Measurements from ENCODE around the gene LMF1. TPM values are rescaled to one million over a fixed set of nuclear protein-coding genes. Genes with fewer than 3 reads are reported as not detected.

Gene LMF1
- total and polyA plus RNA-seq, 3 donors from 2014 or later: 12.5 to 83.4 (median 66.6) TPM

DNA sequence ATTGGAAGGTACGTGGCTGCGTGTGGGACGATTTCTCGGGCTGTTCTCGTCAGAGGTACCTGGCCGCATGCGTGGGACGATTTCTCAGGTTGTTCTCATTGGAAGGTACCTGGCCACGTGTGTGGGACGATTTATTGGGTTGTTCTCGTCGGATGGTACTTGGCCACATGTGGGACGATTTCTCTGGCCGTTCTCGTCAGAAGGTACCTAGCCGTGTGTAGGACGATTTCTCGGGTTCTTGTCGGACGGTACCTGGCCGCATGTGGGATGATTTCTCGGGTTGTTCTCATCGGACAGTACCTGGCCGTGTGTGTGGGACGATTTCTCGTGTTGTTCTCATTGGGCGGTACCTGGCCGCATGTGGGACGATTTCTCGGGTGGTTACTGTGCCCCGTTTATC, 120.1 kb downstream of the LMF1 start:
- Histone ChIP-seq H3K36me3 (ENCODE audit: low read depth, missing control alignments) (no peaks in the 10 kb centered on the region), H3K4me1 (no peaks in the 10 kb centered on the region), H3K9me3 (no peaks in the 10 kb centered on the region), H3K27me3 (no peaks in the 10 kb centered on the region), H3K4me3 (no peak overlapping the region), H3K27ac (no peak overlapping the region)
- no peak for DNase-seq
- WGBS, 2 donors: 89 to 91% methylated on average over 31 of the region's 31 CpGs
- TF ChIP-seq, protein P1, sequence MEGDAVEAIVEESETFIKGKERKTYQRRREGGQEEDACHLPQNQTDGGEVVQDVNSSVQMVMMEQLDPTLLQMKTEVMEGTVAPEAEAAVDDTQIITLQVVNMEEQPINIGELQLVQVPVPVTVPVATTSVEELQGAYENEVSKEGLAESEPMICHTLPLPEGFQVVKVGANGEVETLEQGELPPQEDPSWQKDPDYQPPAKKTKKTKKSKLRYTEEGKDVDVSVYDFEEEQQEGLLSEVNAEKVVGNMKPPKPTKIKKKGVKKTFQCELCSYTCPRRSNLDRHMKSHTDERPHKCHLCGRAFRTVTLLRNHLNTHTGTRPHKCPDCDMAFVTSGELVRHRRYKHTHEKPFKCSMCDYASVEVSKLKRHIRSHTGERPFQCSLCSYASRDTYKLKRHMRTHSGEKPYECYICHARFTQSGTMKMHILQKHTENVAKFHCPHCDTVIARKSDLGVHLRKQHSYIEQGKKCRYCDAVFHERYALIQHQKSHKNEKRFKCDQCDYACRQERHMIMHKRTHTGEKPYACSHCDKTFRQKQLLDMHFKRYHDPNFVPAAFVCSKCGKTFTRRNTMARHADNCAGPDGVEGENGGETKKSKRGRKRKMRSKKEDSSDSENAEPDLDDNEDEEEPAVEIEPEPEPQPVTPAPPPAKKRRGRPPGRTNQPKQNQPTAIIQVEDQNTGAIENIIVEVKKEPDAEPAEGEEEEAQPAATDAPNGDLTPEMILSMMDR (IDR thresholded peaks at IDR 0.05): no peak
- TF ChIP-seq POLR2A (IDR thresholded peaks at IDR 0.05): no peak
- intact Hi-C loops (cut with DNase I; ENCODE audit: low total_unique reads): no loop called here

DNA sequence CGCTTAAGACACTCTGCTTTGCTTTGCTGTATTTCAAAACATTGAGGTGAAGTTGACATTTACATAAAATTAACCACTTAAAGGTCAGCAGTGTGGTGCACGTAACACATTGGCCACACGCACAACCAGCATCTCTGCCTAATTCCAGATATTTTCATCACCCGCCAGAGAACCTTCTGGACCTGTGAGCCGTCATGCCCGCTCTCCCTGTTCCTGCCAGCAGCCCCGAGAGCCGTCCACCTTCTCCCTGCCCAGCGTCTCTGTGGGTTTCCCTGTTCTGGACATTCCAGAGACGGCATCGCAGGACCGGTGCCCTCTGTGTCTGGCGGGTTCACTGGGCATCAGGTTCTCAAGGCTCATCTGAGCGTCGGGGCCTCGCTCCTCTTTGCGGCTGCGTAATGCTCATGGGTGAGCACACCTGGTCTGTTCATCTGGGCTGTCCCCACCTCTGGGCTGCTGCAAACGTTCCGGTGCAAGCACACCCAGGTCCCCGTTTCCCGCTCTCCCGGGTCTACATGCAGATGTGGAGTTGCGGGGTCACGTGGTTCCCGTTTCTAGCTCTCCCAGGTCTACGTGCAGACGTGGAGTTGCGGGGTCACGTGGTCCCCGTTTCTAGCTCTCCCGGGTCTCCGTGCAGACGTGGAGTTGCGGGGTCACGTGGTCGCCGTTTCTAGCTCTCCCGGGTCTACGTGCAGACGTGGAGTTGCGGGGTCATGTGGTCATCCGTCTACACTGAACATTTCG, 122.1 kb downstream of the LMF1 start:
- H3K36me3 ChIP-seq (ENCODE audit: low read depth, missing control alignments): no peaks in the 10 kb centered on the region
- intact Hi-C loops (cut with DNase I; ENCODE audit: low total_unique reads): no loop called here
- no peaks in the 10 kb centered on the region for H3K4me1 ChIP-seq
- 93 to 94% methylated on average over 41 to 44 of the region's 44 CpGs for WGBS, 2 donors
- no peak overlapping the region for H3K27ac ChIP-seq
- no peaks in the 10 kb centered on the region for H3K27me3 ChIP-seq
- DNase-seq: no peak
- TF ChIP-seq, protein P1 (IDR thresholded peaks at IDR 0.05): no peak
- TF ChIP-seq POLR2A (IDR thresholded peaks at IDR 0.05): no peak
- H3K4me3 ChIP-seq: no peak overlapping the region
- H3K9me3 ChIP-seq: no peaks in the 10 kb centered on the region

DNA sequence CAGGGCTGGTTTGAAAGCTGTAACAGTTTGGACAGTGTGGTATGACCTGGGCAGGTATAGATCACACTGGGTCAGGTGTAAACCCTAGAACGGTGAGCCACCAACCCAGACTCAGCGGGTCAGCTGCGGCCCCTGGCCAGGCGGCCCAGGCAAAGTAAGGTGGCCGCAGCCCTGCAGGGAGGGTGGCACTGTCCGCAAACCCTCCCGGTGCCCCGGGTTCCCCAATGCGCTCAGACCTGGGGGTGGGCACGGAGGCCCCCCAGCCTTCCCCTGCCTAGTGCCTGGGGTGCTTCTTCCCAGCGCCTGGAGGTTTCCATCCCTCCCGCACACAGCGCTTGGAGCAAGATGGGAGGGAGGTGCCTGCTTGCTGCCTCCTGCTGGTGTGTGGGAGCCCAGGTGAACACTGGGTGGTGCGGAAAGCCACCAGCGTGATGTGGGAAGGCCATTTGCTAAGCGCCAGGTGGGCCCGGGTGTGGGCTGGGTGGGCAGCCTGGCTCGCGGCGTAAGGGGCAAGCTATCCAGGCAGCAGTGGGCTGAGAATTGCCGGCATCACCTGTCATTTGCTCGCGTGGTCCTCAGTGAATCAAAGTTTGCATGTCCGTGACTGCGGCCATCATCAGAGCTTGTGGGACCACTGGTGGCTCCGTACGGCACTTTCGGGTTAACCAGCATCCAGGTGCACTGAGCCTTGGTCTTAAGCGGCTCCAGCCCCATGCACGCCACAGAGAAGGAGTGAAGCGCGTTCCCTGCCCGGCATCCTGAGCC, 122.9 kb downstream of the LMF1 start:
- DNase-seq: no peak

DNA sequence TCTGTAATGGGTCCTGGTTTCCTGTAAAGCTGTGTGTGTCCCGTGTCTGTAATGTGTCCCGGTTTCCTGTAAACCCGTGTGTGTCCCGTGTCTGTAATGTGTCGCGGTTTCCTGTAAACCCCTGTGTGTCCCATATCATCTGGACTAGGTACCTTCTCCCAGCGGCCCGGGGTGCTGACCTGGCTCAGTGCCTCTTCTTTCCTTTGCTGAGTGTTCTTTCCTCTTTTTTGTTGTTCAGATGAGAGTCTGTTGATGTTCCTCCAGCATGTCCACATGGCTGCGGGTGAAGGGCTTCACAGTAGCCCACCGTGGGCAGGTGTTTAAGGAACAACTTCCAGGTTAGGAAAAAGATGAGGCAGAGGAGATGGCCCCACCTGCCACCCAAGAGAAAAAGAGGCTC, 123.6 kb downstream of the LMF1 start:
- Histone ChIP-seq H3K36me3 (ENCODE audit: low read depth, missing control alignments) (no peaks in the 10 kb centered on the region), H3K27me3 (no peaks in the 10 kb centered on the region), H3K4me3 (no peak overlapping the region), H3K4me1 (no peaks in the 10 kb centered on the region), H3K9me3 (no peaks in the 10 kb centered on the region), H3K27ac (no peak overlapping the region)
- WGBS, 2 donors: 83 to 90% methylated on average over 9 to 10 of the region's 10 CpGs
- intact Hi-C loops (cut with DNase I; ENCODE audit: low total_unique reads): no loop called here
- no peak for DNase-seq
- TF ChIP-seq POLR2A (IDR thresholded peaks at IDR 0.05): no peak
- TF ChIP-seq, protein P1 (IDR thresholded peaks at IDR 0.05): no peak

More for the DNA sequence above, 122.9 kb downstream of the LMF1 start:
- no peak overlapping the region for H3K27ac ChIP-seq
- no peak overlapping the region for H3K4me3 ChIP-seq
- no peaks in the 10 kb centered on the region for H3K9me3 ChIP-seq
- WGBS, 2 donors: 95% methylated on average over 30 to 33 of the region's 33 CpGs
- intact Hi-C loops (cut with DNase I; ENCODE audit: low total_unique reads): no loop called here
- H3K4me1 ChIP-seq: no peaks in the 10 kb centered on the region
- H3K36me3 ChIP-seq (ENCODE audit: low read depth, missing control alignments): no peaks in the 10 kb centered on the region
- H3K27me3 ChIP-seq: no peaks in the 10 kb centered on the region
- TF ChIP-seq, protein P1 (IDR thresholded peaks at IDR 0.05): no peak
- no peak for TF ChIP-seq POLR2A (IDR thresholded peaks at IDR 0.05)
